ENCODE results near the gene SLC10A7. TPM values are rescaled to one million over a fixed set of nuclear protein-coding genes. Genes with fewer than 3 reads are reported as not detected.

The SLC10A7 gene
- total and polyA plus RNA-seq, 2 donors (not counting 1 experiment from before 2014, with no cell fraction given): 5.7 to 18.3 TPM

GRCh38 chr4:146432065-146432464 is 89.7 kb downstream of the SLC10A7 start:
- H3K4me2 ChIP-seq (replicated peaks; ENCODE audit: low read depth, low read length, poor library complexity, severe bottlenecking): no peak overlapping the region
- Mint-ChIP-seq H3K9me3 (ENCODE audit: insufficient read depth) (no peaks in the 10 kb centered on the region), H3K4me3 (no peak overlapping the region), H3K4me1 (no peaks in the 10 kb centered on the region), H3K27ac (no peak overlapping the region), H3K27me3 (no peaks in the 10 kb centered on the region)
- H3K9me3 ChIP-seq (ENCODE audit: control extremely low read depth in 1 of 3, control insufficient read depth in 2 of 3, insufficient read depth in 1 of 3, low read length in 2 of 3): no peaks in the 10 kb centered on the region
- no CpG with 5 or more reads among the region's 2 CpGs for WGBS (ENCODE audit: insufficient coverage)
- H3K4me3 ChIP-seq (ENCODE audit: control extremely low read depth in 1 of 5, extremely low read depth in 1 of 5, insufficient read depth in 1 of 5, low read depth in 2 of 5, low read length in 4 of 5): no peak overlapping the region
- TF ChIP-seq CTCF (IDR thresholded peaks at IDR 0.05): no peak
- TF ChIP-seq EZH2 (IDR thresholded peaks at IDR 0.05; ENCODE audit: borderline replicate concordance, insufficient read depth, low read depth, low read length, poor library complexity, severe bottlenecking): no peak
- no peak overlapping the region for H2AFZ ChIP-seq (ENCODE audit: insufficient read depth, low read depth, low read length, poor library complexity, severe bottlenecking)
- ChIA-PET CTCF (no interaction called here), POLR2A (no interaction called here)
- no peak overlapping the region for H3K27ac ChIP-seq (ENCODE audit: low read length in 2 of 2)
- no peak overlapping the region for H3K9ac ChIP-seq (ENCODE audit: low read length)
- intact Hi-C loops (cut with micrococcal nuclease): no loop called here
- no peaks in the 10 kb centered on the region for H3K27me3 ChIP-seq (replicated peaks in 1 of 4; ENCODE audit: control extremely low read depth in 1 of 4, control insufficient read depth in 3 of 4, insufficient read depth in 4 of 4, low read length in 3 of 4)
- H4K20me1 ChIP-seq (ENCODE audit: control insufficient read depth, insufficient read depth, low read length, poor library complexity, severe bottlenecking): no peaks in the 10 kb centered on the region
- H3K36me3 ChIP-seq (replicated peaks in 1 of 2; ENCODE audit: control extremely low read depth in 1 of 2, control insufficient read depth in 1 of 2, extremely low read depth in 1 of 2, insufficient read depth in 2 of 2, low read length in 1 of 2): no peaks in the 10 kb centered on the region
- ATAC-seq (ENCODE audit: low read depth) (no peak), DNase-seq (no peak)
- H3K79me2 ChIP-seq (ENCODE audit: control insufficient read depth, insufficient read depth, low read length): no peaks in the 10 kb centered on the region
- no peaks in the 10 kb centered on the region for H3K4me1 ChIP-seq (ENCODE audit: control insufficient read depth in 2 of 2, insufficient read depth in 2 of 2, low read length in 2 of 2)

GRCh38 chr4:146428298-146428697 is 93.4 kb downstream of the SLC10A7 start:
- ChIA-PET POLR2A (no interaction called here), CTCF (interaction anchor here (0.6 kb wide), 1 partner anchor 11 kb away, joined by 3 read pairs; no protein-coding TSS in a partner anchor)
- intact Hi-C loops (cut with micrococcal nuclease): no loop called here
- H3K9me3 Mint-ChIP-seq (ENCODE audit: insufficient read depth): no peaks in the 10 kb centered on the region
- Histone ChIP-seq H3K4me2 (replicated peaks; ENCODE audit: low read depth, low read length, poor library complexity, severe bottlenecking) (no peak overlapping the region), H3K4me3 (ENCODE audit: control extremely low read depth in 1 of 5, extremely low read depth in 1 of 5, insufficient read depth in 1 of 5, low read depth in 2 of 5, low read length in 4 of 5) (no peak overlapping the region), H4K20me1 (ENCODE audit: control insufficient read depth, insufficient read depth, low read length, poor library complexity, severe bottlenecking) (no peaks in the 10 kb centered on the region), H3K27ac (ENCODE audit: low read length in 2 of 2) (no peak overlapping the region), H3K9ac (ENCODE audit: low read length) (no peak overlapping the region), H3K9me3 (ENCODE audit: control extremely low read depth in 1 of 3, control insufficient read depth in 2 of 3, insufficient read depth in 1 of 3, low read length in 2 of 3) (no peaks in the 10 kb centered on the region), H3K27me3 (replicated peaks in 1 of 4; ENCODE audit: control extremely low read depth in 1 of 4, control insufficient read depth in 3 of 4, insufficient read depth in 4 of 4, low read length in 3 of 4) (no peaks in the 10 kb centered on the region), H3K36me3 (replicated peaks in 1 of 2; ENCODE audit: control extremely low read depth in 1 of 2, control insufficient read depth in 1 of 2, extremely low read depth in 1 of 2, insufficient read depth in 2 of 2, low read length in 1 of 2) (no peaks in the 10 kb centered on the region), H3K4me1 (ENCODE audit: control insufficient read depth in 2 of 2, insufficient read depth in 2 of 2, low read length in 2 of 2) (no peaks in the 10 kb centered on the region), H3K79me2 (ENCODE audit: control insufficient read depth, insufficient read depth, low read length) (no peaks in the 10 kb centered on the region), H2AFZ (ENCODE audit: insufficient read depth, low read depth, low read length, poor library complexity, severe bottlenecking) (no peak overlapping the region)
- TF ChIP-seq EZH2 (IDR thresholded peaks at IDR 0.05; ENCODE audit: borderline replicate concordance, insufficient read depth, low read depth, low read length, poor library complexity, severe bottlenecking) (no peak), CTCF (IDR thresholded peaks at IDR 0.05) (no peak)
- no peak for DNase-seq
- no peaks in the 10 kb centered on the region for H3K27me3 Mint-ChIP-seq
- WGBS (ENCODE audit: insufficient coverage): no CpG with 5 or more reads among the region's 1 CpG
- H3K4me1 Mint-ChIP-seq: no peaks in the 10 kb centered on the region
- no peak overlapping the region for H3K27ac Mint-ChIP-seq
- no peak for ATAC-seq (ENCODE audit: low read depth)
- H3K4me3 Mint-ChIP-seq: no peak overlapping the region

All from B cell (primary cell).